HG02642 (cell line): Measurements from ENCODE around the gene CCT7.

Experiments
- ATAC-seq: cut with Tn5 transposase; IDR thresholded peaks from one replicate; pipeline ENCODE4 v1.9.1; 2021; ENCODE audit warnings: mild to moderate bottlenecking; ENCODE audit not compliant: unreplicated experiment, poor library complexity

CCT7 gene

GRCh38 chr2:73266061-73266901 lies 32.2 kb downstream of the CCT7 start:
- no peak for ATAC-seq

DNA sequence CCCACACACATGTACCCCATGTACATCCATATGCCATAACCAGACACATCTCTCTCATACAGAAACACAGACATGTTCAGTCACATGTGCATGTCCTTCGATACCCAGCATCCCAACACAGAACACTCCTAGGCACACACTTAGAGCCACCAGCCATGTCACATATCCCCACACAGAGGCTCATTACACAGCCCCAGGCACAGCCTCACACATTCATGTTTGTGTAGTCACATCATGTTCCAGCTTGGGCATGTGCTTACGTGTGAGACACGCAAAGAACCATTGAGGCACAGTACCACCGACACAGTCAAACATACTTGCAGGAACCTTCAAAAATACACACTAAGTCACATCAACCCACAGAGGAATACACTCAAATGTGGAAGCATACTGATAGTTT lies 32.9 kb downstream of the CCT7 start:
- ATAC-seq, result no peak

DNA sequence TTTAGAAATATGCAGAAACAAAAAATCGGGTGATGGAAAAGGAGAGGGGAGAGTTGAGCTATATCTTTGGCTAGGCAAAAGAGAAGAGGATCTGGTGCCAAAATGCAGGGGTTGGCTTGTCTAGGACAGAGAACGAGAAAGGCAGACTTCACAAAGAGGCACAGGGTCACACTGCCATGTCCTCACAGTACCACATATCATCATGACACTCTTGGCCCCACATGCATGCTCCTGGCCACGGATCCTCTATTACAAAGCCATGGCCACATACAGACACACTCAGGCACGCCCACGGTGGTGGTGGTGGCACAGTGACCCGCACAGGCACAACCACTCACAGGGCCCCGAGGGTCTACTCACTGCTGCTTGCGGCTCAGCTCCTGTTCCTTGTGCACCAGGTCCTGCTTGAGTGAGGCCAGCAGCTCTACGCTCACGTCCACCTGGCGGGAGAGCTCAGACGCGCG lies 34.3 kb downstream of the CCT7 start:
- no peak for ATAC-seq

- ATAC-seq, result peak; percentile 66
Measured at GRCh38 chr2:73268830-73269685, 35.0 kb downstream of the CCT7 start.

GRCh38 chr2:73269686-73270465 lies 35.8 kb downstream of the CCT7 start:
- ATAC-seq, result no peak

GRCh38 chr2:73272270-73272669 lies 38.2 kb downstream of the CCT7 start:
- ATAC-seq, result no peak

- no peak for ATAC-seq
Measured at GRCh38 chr2:73279852-73280251, 45.7 kb downstream of the CCT7 start.

- ATAC-seq, result no peak
Measured at GRCh38 chr2:73281244-73281643, 47.1 kb downstream of the CCT7 start.

DNA sequence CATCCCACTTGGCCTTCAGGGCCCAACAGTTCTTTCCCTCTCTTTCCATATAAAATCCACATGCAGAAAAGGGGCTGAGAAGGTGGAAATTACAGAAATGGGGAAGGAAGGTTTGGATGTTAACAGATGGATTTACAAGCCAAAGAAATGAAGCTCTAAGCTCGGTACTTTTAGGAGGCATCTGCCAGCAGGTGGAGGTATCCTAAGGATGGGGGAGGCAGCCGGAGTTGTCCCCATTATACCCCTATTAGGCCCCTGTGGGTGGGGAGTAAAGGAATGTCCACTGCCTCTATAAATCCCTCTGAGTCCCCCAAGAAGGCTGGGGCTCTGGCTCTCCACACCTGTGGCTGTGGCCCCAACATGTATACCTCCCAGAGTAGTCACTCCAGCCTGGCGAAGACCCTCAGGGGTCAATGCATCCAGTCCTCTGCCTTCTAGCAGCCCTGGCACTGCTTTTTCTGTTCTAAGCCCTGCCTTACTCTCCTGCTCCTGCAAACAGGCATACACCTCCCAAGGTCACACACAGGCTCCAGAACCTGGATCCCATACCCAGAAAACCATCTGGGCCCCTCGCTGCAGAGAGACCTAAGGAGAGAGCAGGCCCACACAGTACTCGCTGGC lies 48.9 kb downstream of the CCT7 start:
- no peak for ATAC-seq

GRCh38 chr2:73283545-73284295 lies 49.6 kb downstream of the CCT7 start:
- ATAC-seq, result peak; percentile 29

GRCh38 chr2:73284296-73285158 lies 50.4 kb downstream of the CCT7 start, which contains the start of gene FBXO41:
TSS of gene FBXO41 (minus strand) at chr2:73284478. CDS start at chr2:73269630, 14,848 bp downstream.
- peak; percentile 82 for ATAC-seq

- peak; percentile 40 for ATAC-seq
Measured at GRCh38 chr2:73285159-73285739, 51.1 kb downstream of the CCT7 start.

GRCh38 chr2:73286134-73286655 lies 52.1 kb downstream of the CCT7 start:
- no peak for ATAC-seq

DNA sequence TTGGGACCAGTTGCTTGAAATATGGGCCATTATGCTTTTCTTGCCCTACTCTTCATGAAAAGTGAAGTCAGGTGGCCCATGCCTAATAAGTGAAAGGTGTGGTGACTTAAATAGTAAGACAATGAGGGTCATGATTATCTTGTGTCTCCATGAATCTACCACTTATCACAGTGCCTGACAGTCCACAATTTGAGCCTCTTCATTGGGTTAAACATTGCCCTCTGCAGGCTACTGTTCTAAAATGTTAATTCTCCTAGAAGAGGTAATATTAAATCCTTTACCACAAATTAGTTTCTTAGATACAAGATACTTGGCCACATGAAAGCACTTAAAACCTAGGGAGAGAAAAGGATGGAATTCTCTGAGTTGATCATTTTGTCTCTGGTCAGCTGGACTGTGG lies 55.2 kb downstream of the CCT7 start:
- ATAC-seq, result no peak

- no peak for ATAC-seq
Measured at GRCh38 chr2:73290049-73290839, 56.1 kb downstream of the CCT7 start.

- no peak for ATAC-seq
Measured at GRCh38 chr2:73291093-73291460, 57.0 kb downstream of the CCT7 start.
